ENCODE measurements around the gene CTNNBL1. TPM values are rescaled to one million over a fixed set of nuclear protein-coding genes. Genes with fewer than 3 reads are reported as not detected.

Gene CTNNBL1
- total and polyA plus RNA-seq, 2 experiments from 2014 or later = 36.3 to 68.7 TPM

GRCh38 chr20:37919389-37920040 is 225.7 kb downstream of the CTNNBL1 start:
- Histone ChIP-seq H2AFZ (no peak overlapping the region), H3K4me3 (no peak overlapping the region), H3K27me3 (ENCODE audit: insufficient read depth) (peaks cover 9% of the 10 kb centered on the region; the same call in 1 of the 2 replicates), H3K4me1 (ENCODE audit: insufficient read depth) (peaks cover 30% of the 10 kb centered on the region), H3F3A (replicated peaks; ENCODE audit: low read depth) (peaks cover 4% of the 10 kb centered on the region; the same call in 1 of the 2 replicates), H3K36me3 (ENCODE audit: insufficient read depth) (no peaks in the 10 kb centered on the region), H4K20me1 (replicated peaks; ENCODE audit: insufficient read depth) (no peaks in the 10 kb centered on the region), H3K4me2 (no peak overlapping the region), H3K79me2 (replicated peaks; ENCODE audit: insufficient read depth) (no peaks in the 10 kb centered on the region), H3K9me2 (ENCODE audit: insufficient read depth) (no peaks in the 10 kb centered on the region), H3K27ac (ENCODE audit: low read depth) (no peak overlapping the region)
- ATAC-seq = no peak
- no peak for DNase-seq (ENCODE audit: low spot score)
- no peak for TF ChIP-seq CREB1 (CRISPR knock-in tag; IDR thresholded peaks at IDR 0.05; ENCODE audit: low read depth)
- TF ChIP-seq, protein P1, sequence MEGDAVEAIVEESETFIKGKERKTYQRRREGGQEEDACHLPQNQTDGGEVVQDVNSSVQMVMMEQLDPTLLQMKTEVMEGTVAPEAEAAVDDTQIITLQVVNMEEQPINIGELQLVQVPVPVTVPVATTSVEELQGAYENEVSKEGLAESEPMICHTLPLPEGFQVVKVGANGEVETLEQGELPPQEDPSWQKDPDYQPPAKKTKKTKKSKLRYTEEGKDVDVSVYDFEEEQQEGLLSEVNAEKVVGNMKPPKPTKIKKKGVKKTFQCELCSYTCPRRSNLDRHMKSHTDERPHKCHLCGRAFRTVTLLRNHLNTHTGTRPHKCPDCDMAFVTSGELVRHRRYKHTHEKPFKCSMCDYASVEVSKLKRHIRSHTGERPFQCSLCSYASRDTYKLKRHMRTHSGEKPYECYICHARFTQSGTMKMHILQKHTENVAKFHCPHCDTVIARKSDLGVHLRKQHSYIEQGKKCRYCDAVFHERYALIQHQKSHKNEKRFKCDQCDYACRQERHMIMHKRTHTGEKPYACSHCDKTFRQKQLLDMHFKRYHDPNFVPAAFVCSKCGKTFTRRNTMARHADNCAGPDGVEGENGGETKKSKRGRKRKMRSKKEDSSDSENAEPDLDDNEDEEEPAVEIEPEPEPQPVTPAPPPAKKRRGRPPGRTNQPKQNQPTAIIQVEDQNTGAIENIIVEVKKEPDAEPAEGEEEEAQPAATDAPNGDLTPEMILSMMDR (conservative IDR thresholded peaks at IDR 0.05; ENCODE audit: low read depth in 2 of 2) = no peak
- no peak for TF ChIP-seq EZH2phosphoT487 (IDR thresholded peaks at IDR 0.05; ENCODE audit: unreplicated experiment)
- TF ChIP-seq NANOG (IDR thresholded peaks at IDR 0.05; ENCODE audit: borderline replicate concordance) = no peak
- no peak for TF ChIP-seq ETS1 (IDR thresholded peaks at IDR 0.05)
- TF ChIP-seq STAT1 (IDR thresholded peaks at IDR 0.05; ENCODE audit: unreplicated experiment) = no peak
- no peak for TF ChIP-seq ZNF114 (CRISPR knock-in tag; IDR thresholded peaks at IDR 0.05)
- TF ChIP-seq JUNB (IDR thresholded peaks at IDR 0.05; ENCODE audit: unreplicated experiment) = no peak
- H3K4me3 Mint-ChIP-seq = no peak overlapping the region
- H3K27ac Mint-ChIP-seq = no peak overlapping the region
- H3K36me3 Mint-ChIP-seq (ENCODE audit: low read depth) = no peaks in the 10 kb centered on the region
- H3K4me1 Mint-ChIP-seq = peaks cover 35% of the 10 kb centered on the region
- H3K27me3 Mint-ChIP-seq (ENCODE audit: insufficient read depth, low read depth, poor library complexity) = peaks cover 14% of the 10 kb centered on the region
- H3K9me3 Mint-ChIP-seq = no peaks in the 10 kb centered on the region

DNA sequence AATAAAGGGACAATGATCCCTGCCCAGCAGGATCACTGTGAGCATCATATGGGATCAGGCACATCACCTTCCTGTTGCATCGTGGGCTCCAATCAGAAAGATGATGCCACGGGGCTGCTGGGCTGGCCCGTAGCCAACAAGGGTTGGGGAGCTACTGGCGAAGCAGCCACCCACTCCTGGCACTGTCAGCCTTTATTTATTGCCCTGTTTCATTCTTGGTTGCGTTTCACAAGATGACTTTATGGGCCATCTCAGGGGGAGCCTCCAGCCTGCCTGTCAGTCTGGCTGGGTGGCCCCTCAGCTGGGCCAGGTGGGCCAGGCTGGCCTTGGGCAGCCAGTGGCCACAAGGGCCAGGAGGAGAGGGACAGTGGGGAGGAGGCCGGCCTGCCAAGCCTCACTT is 226.4 kb downstream of the CTNNBL1 start:
- peaks cover 11% of the 10 kb centered on the region for H3K27me3 Mint-ChIP-seq (ENCODE audit: insufficient read depth, low read depth, poor library complexity)
- no peaks in the 10 kb centered on the region for H3K79me2 ChIP-seq (replicated peaks; ENCODE audit: insufficient read depth)
- no peak for DNase-seq (ENCODE audit: low spot score)
- no peak overlapping the region for H2AFZ ChIP-seq
- no peak overlapping the region for H3K27ac ChIP-seq (ENCODE audit: low read depth)
- H3K36me3 Mint-ChIP-seq (ENCODE audit: low read depth) = no peaks in the 10 kb centered on the region
- peaks cover 9% of the 10 kb centered on the region; the same call in 1 of the 2 replicates for H3K27me3 ChIP-seq (ENCODE audit: insufficient read depth)
- H3F3A ChIP-seq (replicated peaks; ENCODE audit: low read depth) = 0 out of 2 replicates have a peak, but pooled peaks cover 4% of the 10 kb centered on the region
- H4K20me1 ChIP-seq (replicated peaks; ENCODE audit: insufficient read depth) = no peaks in the 10 kb centered on the region
- H3K9me2 ChIP-seq (ENCODE audit: insufficient read depth) = no peaks in the 10 kb centered on the region
- ATAC-seq = no peak
- H3K4me1 Mint-ChIP-seq = peaks cover 31% of the 10 kb centered on the region
- no peaks in the 10 kb centered on the region for H3K9me3 Mint-ChIP-seq
- no peak overlapping the region for H3K4me3 ChIP-seq
- no peaks in the 10 kb centered on the region for H3K36me3 ChIP-seq (ENCODE audit: insufficient read depth)
- no peak overlapping the region for H3K4me3 Mint-ChIP-seq
- no peak overlapping the region for H3K27ac Mint-ChIP-seq
- H3K4me2 ChIP-seq = no peak overlapping the region
- peaks cover 27% of the 10 kb centered on the region for H3K4me1 ChIP-seq (ENCODE audit: insufficient read depth)
- no peak for TF ChIP-seq POLR2AphosphoS5 (IDR thresholded peaks at IDR 0.05; ENCODE audit: low read depth)
- no peak for TF ChIP-seq EZH2 (IDR thresholded peaks at IDR 0.05; ENCODE audit: low read depth, unreplicated experiment)
- TF ChIP-seq NANOG (IDR thresholded peaks at IDR 0.05; ENCODE audit: borderline replicate concordance) = no peak
- TF ChIP-seq ZNF331 (CRISPR knock-in tag; IDR thresholded peaks at IDR 0.05; ENCODE audit: low read depth) = no peak
- no peak for TF ChIP-seq JUNB (IDR thresholded peaks at IDR 0.05; ENCODE audit: unreplicated experiment)
- TF ChIP-seq, protein P1 (conservative IDR thresholded peaks at IDR 0.05; ENCODE audit: low read depth in 2 of 2) = no peak
- TF ChIP-seq ETS1 (IDR thresholded peaks at IDR 0.05) = no peak
- no peak for TF ChIP-seq STAT1 (IDR thresholded peaks at IDR 0.05; ENCODE audit: unreplicated experiment)
- TF ChIP-seq ZNF114 (CRISPR knock-in tag; IDR thresholded peaks at IDR 0.05) = no peak

Data from GM23338 (cell line).